ENCODE measurements around the gene RXRG. TPM values are rescaled to one million over a fixed set of nuclear protein-coding genes. Genes with fewer than 3 reads are reported as not detected.

RXRG gene
- total RNA-seq, 1 experiment from 2014 or later = not detected

- BruUV-seq (replicated peaks) = no TSS peak
- Histone ChIP-seq H3K27me3 (replicated peaks; ENCODE audit: insufficient read depth, low read depth, low read length, poor library complexity) (peaks cover 48% of the 10 kb centered on the region), H3K4me3 (ENCODE audit: low read depth, low read length, poor library complexity, severe bottlenecking) (no peak overlapping the region), H3K36me3 (ENCODE audit: insufficient read depth, low read length, poor library complexity, severe bottlenecking) (no peaks in the 10 kb centered on the region), H3K9me3 (ENCODE audit: low read depth, low read length, poor library complexity, severe bottlenecking) (no peaks in the 10 kb centered on the region), H3K27ac (ENCODE audit: low read depth, low read length, poor library complexity, severe bottlenecking) (no peak overlapping the region), H3K4me1 (ENCODE audit: insufficient read depth, low read length, poor library complexity, severe bottlenecking) (peaks cover 5% of the 10 kb centered on the region)
- intact Hi-C loops (cut with micrococcal nuclease; ENCODE audit: unreplicated experiment) = no loop called here
- TF ChIP-seq EZH2 (IDR thresholded peaks at IDR 0.05; ENCODE audit: borderline replicate concordance, low read depth, low read length, poor library complexity, severe bottlenecking) = no peak
- TF ChIP-seq CTCF (conservative IDR thresholded peaks at IDR 0.05; ENCODE audit: low read depth, low read length) = no peak
- ChIA-PET CTCF (no interaction called here), POLR2A (ENCODE audit: low non-redundant PET) (no interaction called here)
- DNase-seq (ENCODE audit: low spot score) = no peak
Observed at GRCh38 chr1:165443539-165444311, 1.2 kb downstream of the RXRG start.

GRCh38 chr1:165442653-165443052, 2.3 kb downstream of the RXRG start:
- no peak overlapping the region for H3K27ac ChIP-seq (ENCODE audit: low read depth, low read length, poor library complexity, severe bottlenecking)
- BruUV-seq (replicated peaks) = no TSS peak
- intact Hi-C loops (cut with micrococcal nuclease; ENCODE audit: unreplicated experiment) = no loop called here
- H3K4me3 ChIP-seq (ENCODE audit: low read depth, low read length, poor library complexity, severe bottlenecking) = no peak overlapping the region
- peaks cover 55% of the 10 kb centered on the region for H3K27me3 ChIP-seq (replicated peaks; ENCODE audit: insufficient read depth, low read depth, low read length, poor library complexity)
- H3K36me3 ChIP-seq (ENCODE audit: insufficient read depth, low read length, poor library complexity, severe bottlenecking) = no peaks in the 10 kb centered on the region
- CTCF ChIA-PET = no interaction called here
- TF ChIP-seq EZH2 (IDR thresholded peaks at IDR 0.05; ENCODE audit: borderline replicate concordance, low read depth, low read length, poor library complexity, severe bottlenecking) (no peak), CTCF (conservative IDR thresholded peaks at IDR 0.05; ENCODE audit: low read depth, low read length) (no peak)
- no peak for DNase-seq (ENCODE audit: low spot score)
- no peaks in the 10 kb centered on the region for H3K9me3 ChIP-seq (ENCODE audit: low read depth, low read length, poor library complexity, severe bottlenecking)
- POLR2A ChIA-PET (ENCODE audit: low non-redundant PET) = no interaction called here
- H3K4me1 ChIP-seq (ENCODE audit: insufficient read depth, low read length, poor library complexity, severe bottlenecking) = peaks cover 5% of the 10 kb centered on the region

- BruUV-seq (replicated peaks) = no TSS peak
- DNase-seq (ENCODE audit: low spot score) = no peak
- CTCF ChIA-PET = no interaction called here
- no peak for TF ChIP-seq EZH2 (IDR thresholded peaks at IDR 0.05; ENCODE audit: borderline replicate concordance, low read depth, low read length, poor library complexity, severe bottlenecking)
- TF ChIP-seq CTCF (conservative IDR thresholded peaks at IDR 0.05; ENCODE audit: low read depth, low read length) = no peak
- no peaks in the 10 kb centered on the region for H3K9me3 ChIP-seq (ENCODE audit: low read depth, low read length, poor library complexity, severe bottlenecking)
- no peak overlapping the region for H3K27ac ChIP-seq (ENCODE audit: low read depth, low read length, poor library complexity, severe bottlenecking)
- H3K27me3 ChIP-seq (replicated peaks; ENCODE audit: insufficient read depth, low read depth, low read length, poor library complexity) = peaks cover 55% of the 10 kb centered on the region
- H3K4me3 ChIP-seq (ENCODE audit: low read depth, low read length, poor library complexity, severe bottlenecking) = no peak overlapping the region
- H3K4me1 ChIP-seq (ENCODE audit: insufficient read depth, low read length, poor library complexity, severe bottlenecking) = peaks cover 5% of the 10 kb centered on the region
- POLR2A ChIA-PET (ENCODE audit: low non-redundant PET) = no interaction called here
- no peaks in the 10 kb centered on the region for H3K36me3 ChIP-seq (ENCODE audit: insufficient read depth, low read length, poor library complexity, severe bottlenecking)
- intact Hi-C loops (cut with micrococcal nuclease; ENCODE audit: unreplicated experiment) = no loop called here
Observed at GRCh38 chr1:165442053-165442452, 2.9 kb downstream of the RXRG start.

All from A673 (cell line).